Left ventricle myocardium inferior (tissue), 1 donor: ENCODE data around the gene MECR. TPM values are rescaled to one million over a fixed set of nuclear protein-coding genes. Genes with fewer than 3 reads are reported as not detected.

ENCODE experiments used
- DNase-seq: peaks from one replicate; pipeline ENCODE4 v3.0.0-alpha.2; 2020
- H3K27ac ChIP-seq: fragments of 200-600 bp; replicated peaks from 2 replicates; pipeline ENCODE4 v1.8.0; 2021
- H3K27me3 ChIP-seq: fragments of 200-600 bp; 2 replicates; pipeline ENCODE4 v1.8.0; 2021; ENCODE audit warnings: low read depth
- H3K36me3 ChIP-seq: fragments of 200-600 bp; 2 replicates; pipeline ENCODE4 v1.8.0; 2021
- H3K4me1 ChIP-seq: fragments of 200-600 bp; 2 replicates; pipeline ENCODE4 v1.8.0; 2021
- H3K4me3 ChIP-seq: fragments of 200-600 bp; 2 replicates; pipeline ENCODE4 v1.8.0; 2021; ENCODE audit warnings: mild to moderate bottlenecking, moderate library complexity
- H3K9me3 ChIP-seq: fragments of 200-600 bp; replicated peaks from 2 replicates; pipeline ENCODE4 v1.8.0; 2021
- intact Hi-C: fragments of 100-400 bp; cut with micrococcal nuclease; formaldehyde crosslinking; loops from one replicate; pipeline ENCODE4 v1.11.0; 2022
- total RNA-seq: library from RNA; stranded (reverse); fragmentation: NEBNext Ultra II Directional; extraction: Animal tissue kit (Norgen Biotek cat#: 25700); gene quantifications from one replicate; pipeline ENCODE4 v1.2.1, GENCODE V29; 2021
- TF ChIP-seq, protein P1 (sequence below): fragments of 200-600 bp; IDR thresholded peaks from 2 replicates; pipeline ENCODE4 v1.8.0; 2021; ENCODE audit warnings: antibody characterized with exemption, mild to moderate bottlenecking, borderline replicate concordance
- donor health status: DM: no; HTN: yes; CAD: no; lungs with severe emphysema.

MECR gene
- total RNA-seq, 1 donor from 2014 or later = 30.8 TPM

- no peaks in the 10 kb centered on the region for H3K9me3 ChIP-seq
- intact Hi-C loops = no loop called here
- H3K4me3 ChIP-seq = no peak overlapping the region
- TF ChIP-seq, protein P1, sequence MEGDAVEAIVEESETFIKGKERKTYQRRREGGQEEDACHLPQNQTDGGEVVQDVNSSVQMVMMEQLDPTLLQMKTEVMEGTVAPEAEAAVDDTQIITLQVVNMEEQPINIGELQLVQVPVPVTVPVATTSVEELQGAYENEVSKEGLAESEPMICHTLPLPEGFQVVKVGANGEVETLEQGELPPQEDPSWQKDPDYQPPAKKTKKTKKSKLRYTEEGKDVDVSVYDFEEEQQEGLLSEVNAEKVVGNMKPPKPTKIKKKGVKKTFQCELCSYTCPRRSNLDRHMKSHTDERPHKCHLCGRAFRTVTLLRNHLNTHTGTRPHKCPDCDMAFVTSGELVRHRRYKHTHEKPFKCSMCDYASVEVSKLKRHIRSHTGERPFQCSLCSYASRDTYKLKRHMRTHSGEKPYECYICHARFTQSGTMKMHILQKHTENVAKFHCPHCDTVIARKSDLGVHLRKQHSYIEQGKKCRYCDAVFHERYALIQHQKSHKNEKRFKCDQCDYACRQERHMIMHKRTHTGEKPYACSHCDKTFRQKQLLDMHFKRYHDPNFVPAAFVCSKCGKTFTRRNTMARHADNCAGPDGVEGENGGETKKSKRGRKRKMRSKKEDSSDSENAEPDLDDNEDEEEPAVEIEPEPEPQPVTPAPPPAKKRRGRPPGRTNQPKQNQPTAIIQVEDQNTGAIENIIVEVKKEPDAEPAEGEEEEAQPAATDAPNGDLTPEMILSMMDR = no peak
- H3K27ac ChIP-seq = no peak overlapping the region
- DNase-seq = no peak
- peaks cover 3% of the 10 kb centered on the region for H3K27me3 ChIP-seq
- no peaks in the 10 kb centered on the region for H3K36me3 ChIP-seq
- peaks cover 42% of the 10 kb centered on the region for H3K4me1 ChIP-seq
Observed at GRCh38 chr1:29234471-29234870, 3.7 kb upstream of the MECR start.

DNA sequence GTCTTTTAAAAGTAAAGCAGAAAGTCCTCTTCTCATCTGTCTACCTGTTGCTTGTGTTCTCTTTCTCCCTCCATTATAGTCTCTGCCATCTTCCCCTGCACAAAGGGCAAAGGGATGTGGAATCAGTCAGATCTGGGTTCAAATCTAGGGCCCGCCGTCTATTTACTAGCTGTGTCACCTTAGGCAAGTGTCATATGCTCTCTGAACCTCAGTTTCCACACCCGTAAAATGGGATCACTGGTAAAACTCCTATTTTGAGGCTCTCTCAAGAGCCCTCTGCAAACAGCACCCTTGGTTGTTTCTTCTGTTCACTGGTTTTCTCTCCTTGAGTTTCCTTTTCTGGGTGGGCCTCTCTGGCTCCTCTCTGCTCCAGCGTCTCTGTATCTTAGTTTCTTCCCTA is 3.0 kb upstream of the MECR start:
- H3K36me3 ChIP-seq = no peaks in the 10 kb centered on the region
- TF ChIP-seq, protein P1 = no peak
- DNase-seq = no peak
- H3K4me1 ChIP-seq = peaks cover 43% of the 10 kb centered on the region
- no peaks in the 10 kb centered on the region for H3K9me3 ChIP-seq
- no peaks in the 10 kb centered on the region for H3K27me3 ChIP-seq
- no peak overlapping the region for H3K27ac ChIP-seq
- intact Hi-C loops = no loop called here
- H3K4me3 ChIP-seq = no peak overlapping the region

DNA sequence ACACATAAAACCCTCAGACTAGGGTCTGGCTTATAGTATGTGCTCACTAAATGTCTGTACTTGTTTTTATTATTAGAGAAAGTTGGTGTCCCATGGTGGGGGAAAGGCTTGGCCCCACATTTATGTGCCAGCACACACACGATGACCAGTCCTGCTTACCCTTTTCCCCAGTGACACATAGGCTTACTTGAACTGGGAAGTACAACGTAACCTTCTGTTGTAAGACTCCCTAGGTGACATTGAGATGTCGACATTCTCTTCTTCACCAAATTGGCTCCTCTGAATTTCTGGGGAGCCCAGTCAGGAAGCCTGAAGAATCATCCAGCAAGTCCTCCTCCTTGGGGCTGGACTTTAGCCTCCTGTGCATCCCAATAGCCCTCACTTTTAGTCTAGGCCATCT is 1.7 kb upstream of the MECR start:
- Histone ChIP-seq H3K4me1 (peaks cover 33% of the 10 kb centered on the region), H3K9me3 (no peaks in the 10 kb centered on the region), H3K4me3 (no peak overlapping the region), H3K36me3 (no peaks in the 10 kb centered on the region), H3K27me3 (no peaks in the 10 kb centered on the region), H3K27ac (no peak overlapping the region)
- TF ChIP-seq, protein P1 = no peak
- DNase-seq = no peak
- intact Hi-C loops = no loop called here

DNA sequence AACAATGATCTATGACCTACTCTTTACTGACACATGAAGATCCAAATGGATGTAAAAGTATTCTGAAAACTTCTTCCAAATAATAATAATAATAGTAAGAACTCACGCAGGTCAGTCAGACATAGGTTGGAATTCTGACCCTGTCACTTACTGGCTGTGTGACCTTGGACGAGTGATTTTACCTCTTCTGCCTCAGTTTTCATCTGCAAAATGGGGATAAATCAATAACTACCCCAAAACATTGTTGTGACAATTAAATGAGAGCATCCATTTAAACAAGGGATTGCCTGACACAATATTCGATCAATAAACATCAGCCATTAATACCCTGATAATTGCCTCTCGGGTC is 556 bp downstream of the MECR start:
- TF ChIP-seq, protein P1 = no peak
- Histone ChIP-seq H3K4me1 (peaks cover 20% of the 10 kb centered on the region), H3K27me3 (no peaks in the 10 kb centered on the region), H3K9me3 (no peaks in the 10 kb centered on the region), H3K36me3 (peaks cover 3% of the 10 kb centered on the region), H3K27ac (peak overlapping the region; percentile 82), H3K4me3 (peak overlapping the region; percentile 92)
- no peak for DNase-seq
- intact Hi-C loops = no loop called here

DNA sequence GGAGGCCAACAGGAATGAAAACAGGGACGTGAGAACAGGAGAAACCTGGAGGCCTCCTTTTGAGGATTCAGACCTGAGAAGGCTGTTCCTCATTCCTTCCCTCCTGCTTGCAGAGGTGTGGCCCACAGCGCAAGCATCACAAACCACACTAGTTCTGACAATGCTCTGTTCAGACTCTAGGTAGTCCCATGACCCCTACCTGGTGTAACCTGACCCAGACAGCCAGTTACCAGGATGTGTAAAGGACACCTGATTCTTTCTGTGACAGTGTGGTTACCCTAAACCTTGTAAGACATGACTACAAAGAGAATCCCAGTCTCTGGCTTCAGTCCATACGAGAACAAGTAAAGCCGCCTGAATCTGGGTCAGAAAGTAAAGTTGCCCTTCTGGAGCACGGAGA is 3.2 kb downstream of the MECR start:
- DNase-seq = no peak
- intact Hi-C loops = no loop called here
- Histone ChIP-seq H3K9me3 (no peaks in the 10 kb centered on the region), H3K27me3 (no peaks in the 10 kb centered on the region), H3K4me3 (no peak overlapping the region), H3K36me3 (peaks cover 20% of the 10 kb centered on the region), H3K27ac (no peak overlapping the region), H3K4me1 (peaks cover 20% of the 10 kb centered on the region)
- TF ChIP-seq, protein P1 = no peak

- Histone ChIP-seq H3K4me3 (no peak overlapping the region), H3K27me3 (no peaks in the 10 kb centered on the region), H3K36me3 (peaks cover 26% of the 10 kb centered on the region), H3K9me3 (no peaks in the 10 kb centered on the region), H3K27ac (no peak overlapping the region), H3K4me1 (peaks cover 10% of the 10 kb centered on the region)
- TF ChIP-seq, protein P1 = no peak
- no peak for DNase-seq
- intact Hi-C loops = no loop called here
Observed at GRCh38 chr1:29225361-29225760, 5.4 kb downstream of the MECR start.
